Endothelial cell of umbilical vein (primary cell): Measurements from ENCODE around the gene NID2. TPM values are rescaled to one million over a fixed set of nuclear protein-coding genes. Genes with fewer than 3 reads are reported as not detected.

ENCODE experiments used
- BruUV-seq: library from RNA; stranded (reverse); fragments of 400-500 nt; replicated peaks from 2 replicates; lab custom pipeline; 2021; lab: Mats Ljungman, UMichigan
- CTCF ChIA-PET: fragments of 300-600, 350-600 bp; sonication (Branson Sonifier 250); formaldehyde crosslinking; loops from one replicate; lab custom pipeline; 2021; ENCODE audit warnings: antibody characterized with exemption, inconsistent platforms; lab: Charles Lee
- POLR2A ChIA-PET: fragments of 300-600, 350-600 bp; sonication (Branson Sonifier 250); formaldehyde crosslinking; loops from one replicate; lab custom pipeline; 2021; ENCODE audit warnings: antibody characterized with exemption, inconsistent platforms; lab: Charles Lee
- DNase-seq: peaks from one replicate; pipeline ENCODE4 v3.0.0-alpha.2; 2011; ENCODE audit warnings: low read depth, low spot score
- FAIRE-seq: peaks from 2 replicates; lab custom pipeline; 2011; peaks lifted over from hg19 to GRCh38; lab: Jason Lieb, UNC
- H2AFZ ChIP-seq: 2 replicates; pipeline ENCODE4 v1.6.0; 2012; ENCODE audit warnings: low read depth, low read length, control low read depth, inconsistent platforms
- H3K27ac ChIP-seq: 2 replicates; pipeline ENCODE4 v1.5.1; 2011; ENCODE audit warnings: low read depth, mild to moderate bottlenecking, control low read depth, low read length, moderate library complexity; ENCODE audit not compliant: insufficient read depth
- H3K27me3 ChIP-seq, 2 experiments: 2 replicates each; pipeline versions ENCODE4 v1.6.0 to v1.6.1; 2011; ENCODE audit warnings: low read length in 2 of 2, mixed read lengths in 1 of 2; ENCODE audit not compliant: control insufficient read depth in 2 of 2, insufficient read depth in 2 of 2
- H3K36me3 ChIP-seq, 2 experiments: 2 replicates in 1 of 2; 3 replicates in 1 of 2; pipeline ENCODE4 v1.5.1; 2011; ENCODE audit warnings: low read length in 2 of 2, mild to moderate bottlenecking in 1 of 2, moderate library complexity in 1 of 2; ENCODE audit not compliant: control insufficient read depth in 2 of 2, insufficient read depth in 2 of 2; ENCODE audit errors: extremely low read depth in 1 of 2
- H3K4me1 ChIP-seq: 3 replicates; pipeline ENCODE4 v1.5.1; 2011; ENCODE audit warnings: mild to moderate bottlenecking, low read length; ENCODE audit not compliant: control insufficient read depth, insufficient read depth; ENCODE audit errors: extremely low read depth
- H3K4me2 ChIP-seq: 2 replicates; pipeline ENCODE4 v1.6.1; 2011; ENCODE audit warnings: low read length, control low read depth, mixed read lengths; ENCODE audit not compliant: insufficient read depth
- H3K4me3 ChIP-seq, 3 experiments: fragments of 200-600 bp in 1 of 3; sonication (generic), shearing (Covaris generic) in 1 of 3; replicated peaks in 1 of 3; 2 replicates each; pipeline ENCODE4 v1.5.1; 2011 to 2016; ENCODE audit warnings: control low read depth in 3 of 3, low read length in 3 of 3, mild to moderate bottlenecking in 2 of 3, inconsistent platforms in 1 of 3, low read depth in 1 of 3, moderate library complexity in 1 of 3; ENCODE audit not compliant: insufficient read depth in 1 of 3
- H3K79me2 ChIP-seq: 2 replicates; pipeline ENCODE4 v1.6.0; 2012; ENCODE audit warnings: low read length, inconsistent platforms; ENCODE audit not compliant: control insufficient read depth, insufficient read depth
- H3K9ac ChIP-seq: replicated peaks from 2 replicates; pipeline ENCODE3; 2011; ENCODE audit warnings: low read length, control low read depth; ENCODE audit not compliant: insufficient read depth; ENCODE audit errors: extremely low read depth
- H3K9me1 ChIP-seq: replicated peaks from 3 replicates; pipeline ENCODE4 v1.6.0; 2011; ENCODE audit warnings: mild to moderate bottlenecking, low read length; ENCODE audit not compliant: control insufficient read depth, insufficient read depth; ENCODE audit errors: extremely low read depth
- H3K9me3 ChIP-seq: replicated peaks from 2 replicates; pipeline ENCODE4 v1.5.1; 2012; ENCODE audit warnings: low read length, inconsistent platforms; ENCODE audit not compliant: control insufficient read depth, insufficient read depth
- H4K20me1 ChIP-seq: replicated peaks from 2 replicates; pipeline ENCODE3; 2011; ENCODE audit warnings: mild to moderate bottlenecking, low read length; ENCODE audit not compliant: control insufficient read depth, insufficient read depth; ENCODE audit errors: extremely low read depth
- CTCF ChIP-seq, 2 donors: IDR thresholded peaks; 1 replicate in 1 of 2; 2 replicates in 1 of 2; pipeline ENCODE4 v1.5.1; 2011; ENCODE audit warnings: low read length in 2 of 2, mild to moderate bottlenecking in 2 of 2, moderate library complexity in 2 of 2, control low read depth in 1 of 2, inconsistent platforms in 1 of 2, low read depth in 1 of 2; ENCODE audit not compliant: insufficient read depth in 1 of 2; ENCODE audit errors: extremely low read depth in 1 of 2
- EZH2 ChIP-seq: IDR thresholded peaks from 2 replicates; pipeline ENCODE4 v1.6.1; 2012; ENCODE audit warnings: borderline replicate concordance, low read depth, mild to moderate bottlenecking, moderate library complexity, low read length, inconsistent platforms; ENCODE audit not compliant: severe bottlenecking
- FOS ChIP-seq: IDR thresholded peaks from 2 replicates; pipeline ENCODE4 v1.6.1; 2011; ENCODE audit warnings: mild to moderate bottlenecking, low read length, moderate library complexity, borderline replicate concordance; ENCODE audit not compliant: insufficient read depth
- GATA2 ChIP-seq: IDR thresholded peaks from 2 replicates; pipeline ENCODE4 v1.7.0; 2011; ENCODE audit warnings: low read depth, mild to moderate bottlenecking, moderate library complexity, mixed read lengths, low read length; ENCODE audit not compliant: insufficient read length, insufficient read depth
- JUN ChIP-seq: IDR thresholded peaks from 2 replicates; pipeline ENCODE4 v1.6.1; 2011; ENCODE audit warnings: borderline replicate concordance, low read depth; ENCODE audit not compliant: insufficient read length, insufficient read depth
- MAX ChIP-seq: IDR thresholded peaks from 2 replicates; pipeline ENCODE4 v1.6.1; 2011; ENCODE audit not compliant: insufficient read depth, insufficient read length
- MYC ChIP-seq: IDR thresholded peaks from one replicate; pipeline ENCODE4 v1.6.1; 2011; ENCODE audit warnings: mild to moderate bottlenecking, low read depth, low read length
- POLR2A ChIP-seq: IDR thresholded peaks from 2 replicates; pipeline ENCODE4 v1.6.1; 2012; ENCODE audit warnings: low read depth, mild to moderate bottlenecking, control low read depth, low read length
- POLR2AphosphoS5 ChIP-seq: IDR thresholded peaks from 2 replicates; pipeline ENCODE4 v1.6.1; 2012; ENCODE audit warnings: low read depth, mild to moderate bottlenecking, control low read depth, low read length, moderate library complexity; ENCODE audit not compliant: insufficient read depth
- dilution Hi-C: fragments of 300-500 bp; cut with MboI; formaldehyde crosslinking; loops from one replicate; pipeline ENCODE4 v1.15.0; 2019; ENCODE audit warnings: low sequenced_read_pairs; ENCODE audit not compliant: extremely low pct_ligation_motif_present
- intact Hi-C: fragments of 100-400 bp; cut with micrococcal nuclease; formaldehyde crosslinking; loops from one replicate; pipeline ENCODE4 v1.10.0; 2022
- polyA plus RNA-seq, 4 experiments: library from polyadenylated mRNA; depleted of rRNA in 3 of 4; stranded (reverse) in 3 of 4; unstranded in 1 of 4; fragments of >200 nt; gene quantifications; 2 replicates each; pipeline versions ENCODE4 v1.2.1 to v1.2.3, GENCODE V29; 2011 to 2012; ENCODE audit warnings: missing spikeins in 1 of 4
- total RNA-seq: library from RNA; stranded (reverse); gene quantifications from 2 replicates; pipeline ENCODE4 v1.2.3, GENCODE V29; 2021

Gene NID2
- total and polyA plus RNA-seq, 2 donors (not counting 3 experiments of a cell fraction or from before 2014, with no cell fraction given), result 22.5 to 56.7 TPM

- Histone ChIP-seq H3K79me2 (no peaks in the 10 kb centered on the region), H2AFZ (no peak overlapping the region)
- no TSS peak for BruUV-seq
Observed at GRCh38 chr14:52053044-52053443, 15.8 kb downstream of the NID2 start.

More at GRCh38 chr14:52053044-52053443, 15.8 kb downstream of the NID2 start:
- Histone ChIP-seq H3K4me3 (no peak overlapping the region), H3K27me3 (no peaks in the 10 kb centered on the region), H3K36me3 (no peaks in the 10 kb centered on the region), H3K27ac (no peak overlapping the region), H3K9me3 (no peaks in the 10 kb centered on the region), H3K9ac (no peak overlapping the region), H3K4me2 (no peak overlapping the region), H3K4me1 (peaks cover 5% of the 10 kb centered on the region), H3K9me1 (no peaks in the 10 kb centered on the region), H4K20me1 (no peaks in the 10 kb centered on the region)
- intact Hi-C loops, result no loop called here
- FAIRE-seq, result no peak
- POLR2A ChIA-PET, result no interaction called here
- DNase-seq, result no peak
- dilution Hi-C loops, result no loop called here
- CTCF ChIA-PET, result no interaction called here
- TF ChIP-seq GATA2, result no peak
- no peak for TF ChIP-seq MAX
- TF ChIP-seq POLR2A, result no peak
- no peak for TF ChIP-seq POLR2AphosphoS5
- no peak for TF ChIP-seq EZH2
- TF ChIP-seq JUN, result no peak
- TF ChIP-seq MYC, result no peak
- TF ChIP-seq CTCF (IDR thresholded peaks at IDR 0.05; ENCODE audit: extremely low read depth in 1 of 2, insufficient read depth in 1 of 2, low read depth in 1 of 2, low read length in 2 of 2), result no peak
- no peak for TF ChIP-seq FOS
